Astrocyte (in vitro differentiated cells and primary cell): ENCODE data around the gene MSS51.

Source experiments
- EZH2 ChIP-seq: IDR thresholded peaks from 2 replicates; pipeline ENCODE4 v1.6.1; 2012; ENCODE audit warnings: mild to moderate bottlenecking, low read length, inconsistent platforms; ENCODE audit not compliant: insufficient read depth
- TF ChIP-seq, protein P1 (sequence below): IDR thresholded peaks from 2 replicates; pipeline ENCODE4 v1.5.1; 2011; ENCODE audit warnings: low read depth, mild to moderate bottlenecking, inconsistent platforms, low read length, moderate library complexity; ENCODE audit not compliant: insufficient read depth

DNA sequence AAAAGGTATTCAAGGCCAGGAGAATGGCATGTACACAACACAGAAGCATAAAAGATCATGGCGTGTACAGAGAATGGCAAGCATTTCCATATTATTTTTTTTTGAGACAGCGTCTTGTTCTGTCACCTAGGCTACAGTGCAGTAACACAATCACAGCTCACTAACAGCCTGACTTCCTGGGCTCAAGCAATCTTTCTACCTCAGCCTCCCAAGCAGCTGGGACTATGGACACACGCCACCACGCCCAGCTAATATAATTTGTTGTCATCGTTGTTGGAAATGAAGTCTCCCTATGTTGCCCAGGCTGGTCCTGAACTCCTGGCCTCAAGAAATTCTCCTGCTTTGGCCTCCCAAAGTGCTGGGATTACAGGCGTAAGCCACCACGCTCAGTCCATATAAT is 46.8 kb downstream of the MSS51 start:
- TF ChIP-seq, protein P1, sequence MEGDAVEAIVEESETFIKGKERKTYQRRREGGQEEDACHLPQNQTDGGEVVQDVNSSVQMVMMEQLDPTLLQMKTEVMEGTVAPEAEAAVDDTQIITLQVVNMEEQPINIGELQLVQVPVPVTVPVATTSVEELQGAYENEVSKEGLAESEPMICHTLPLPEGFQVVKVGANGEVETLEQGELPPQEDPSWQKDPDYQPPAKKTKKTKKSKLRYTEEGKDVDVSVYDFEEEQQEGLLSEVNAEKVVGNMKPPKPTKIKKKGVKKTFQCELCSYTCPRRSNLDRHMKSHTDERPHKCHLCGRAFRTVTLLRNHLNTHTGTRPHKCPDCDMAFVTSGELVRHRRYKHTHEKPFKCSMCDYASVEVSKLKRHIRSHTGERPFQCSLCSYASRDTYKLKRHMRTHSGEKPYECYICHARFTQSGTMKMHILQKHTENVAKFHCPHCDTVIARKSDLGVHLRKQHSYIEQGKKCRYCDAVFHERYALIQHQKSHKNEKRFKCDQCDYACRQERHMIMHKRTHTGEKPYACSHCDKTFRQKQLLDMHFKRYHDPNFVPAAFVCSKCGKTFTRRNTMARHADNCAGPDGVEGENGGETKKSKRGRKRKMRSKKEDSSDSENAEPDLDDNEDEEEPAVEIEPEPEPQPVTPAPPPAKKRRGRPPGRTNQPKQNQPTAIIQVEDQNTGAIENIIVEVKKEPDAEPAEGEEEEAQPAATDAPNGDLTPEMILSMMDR: no peak
- no peak for TF ChIP-seq EZH2
